Fibroblast of the aortic adventitia (primary cell): ENCODE measurements around the gene SNX12. TPM values are rescaled to one million over a fixed set of nuclear protein-coding genes. Genes with fewer than 3 reads are reported as not detected.
A peak's percentile ranks its signal among the peaks of the same experiment; 100 is the strongest.

ENCODE experiments used
- DNase-seq: peaks from one replicate; pipeline ENCODE4 v3.0.0-alpha.2; 2010; ENCODE audit warnings: low read depth
- H3K4me3 ChIP-seq: 2 replicates; pipeline ENCODE4 v1.5.1; 2011; ENCODE audit warnings: low read depth, mild to moderate bottlenecking, control low read depth, low read length, moderate library complexity
- CTCF ChIP-seq: IDR thresholded peaks from 2 replicates; pipeline ENCODE4 v1.5.1; 2011; ENCODE audit warnings: mild to moderate bottlenecking, low read length, control low read depth, inconsistent platforms; ENCODE audit not compliant: insufficient read depth
- total RNA-seq: library from RNA; depleted of rRNA; stranded (reverse); fragments of >200 nt; gene quantifications from 2 replicates; pipeline ENCODE4 v1.2.3, GENCODE V29; 2012; ENCODE audit warnings: low replicate concordance

Gene SNX12
- total RNA-seq, 1 donor: 61.7 TPM

- no peak for TF ChIP-seq CTCF
- no peak overlapping the region for H3K4me3 ChIP-seq
- DNase-seq: no peak
These were observed 31.6 kb upstream of the SNX12 start for GRCh38 chrX:71099736-71100135.

GRCh38 chrX:71098951-71099506 is 30.9 kb upstream of the SNX12 start:
- H3K4me3 ChIP-seq: no peak overlapping the region
- no peak for TF ChIP-seq CTCF
- DNase-seq: no peak

GRCh38 chrX:71098302-71098701 is 30.2 kb upstream of the SNX12 start:
- DNase-seq: peak; percentile 34
- H3K4me3 ChIP-seq: no peak overlapping the region
- TF ChIP-seq CTCF: peak; percentile 42

- TF ChIP-seq CTCF: no peak
- DNase-seq: no peak
- peak overlapping the region; percentile 61 for H3K4me3 ChIP-seq
These were observed 28.6 kb upstream of the SNX12 start for GRCh38 chrX:71096760-71097032.

- TF ChIP-seq CTCF: no peak
- DNase-seq: peak; percentile 47
- peak overlapping the region; percentile 61 for H3K4me3 ChIP-seq
These were observed 28.0 kb upstream of the SNX12 start for GRCh38 chrX:71095981-71096759.

GRCh38 chrX:71095555-71095980 is 27.4 kb upstream of the SNX12 start, which contains the start of gene FOXO4:
Gene FOXO4, plus strand, starts transcription at chrX:71095851. Its CDS starts 678 bp downstream, at chrX:71096529.
- no peak for TF ChIP-seq CTCF
- H3K4me3 ChIP-seq: peak within 1 kb of the TSS; percentile 61
- peak; percentile 81 for DNase-seq
